Activated T-cell treated with anti-CD3 and anti-CD28 coated beads, Interleukin-2, amount 50 U/mL, for 4 hours (primary cell): ENCODE results near the gene GRIN2D. TPM values are rescaled to one million over a fixed set of nuclear protein-coding genes. Genes with fewer than 3 reads are reported as not detected.
A peak's percentile ranks its signal among the peaks of the same experiment; 100 is the strongest.

Experiments
- ATAC-seq, 2 donors: fragments of 200-7000 bp; cut with Tn5 transposase; one replicate each; pipeline ENCODE4 v1.10.0; 2021
- DNase-seq: peaks from one replicate; pipeline ENCODE4 v3.0.0-alpha.2; 2020
- H3K27me3 Mint-ChIP-seq: one replicate; pipeline ENCODE4 v1.8.0; 2021; ENCODE audit warnings: low read depth, mixed read lengths
- H3K36me3 Mint-ChIP-seq: one replicate; pipeline ENCODE4 v1.8.0; 2022; ENCODE audit warnings: mixed read lengths; ENCODE audit not compliant: insufficient read depth
- H3K4me1 Mint-ChIP-seq: one replicate; pipeline ENCODE4 v1.8.0; 2021; ENCODE audit warnings: low read depth, mixed read lengths
- H3K4me3 Mint-ChIP-seq: one replicate; pipeline ENCODE4 v1.8.0; 2021; ENCODE audit warnings: mild to moderate bottlenecking, moderate library complexity, mixed read lengths
- H3K9me3 Mint-ChIP-seq: one replicate; pipeline ENCODE4 v1.8.0; 2021; ENCODE audit warnings: mixed read lengths
- total RNA-seq, 3 donors: library from RNA; stranded (reverse); gene quantifications; one replicate each; pipeline ENCODE4 v1.2.1, GENCODE V29; 2021

GRIN2D gene
- total RNA-seq, 3 donors from 2014 or later = 0.11 to 0.14 (median 0.13) TPM

DNA sequence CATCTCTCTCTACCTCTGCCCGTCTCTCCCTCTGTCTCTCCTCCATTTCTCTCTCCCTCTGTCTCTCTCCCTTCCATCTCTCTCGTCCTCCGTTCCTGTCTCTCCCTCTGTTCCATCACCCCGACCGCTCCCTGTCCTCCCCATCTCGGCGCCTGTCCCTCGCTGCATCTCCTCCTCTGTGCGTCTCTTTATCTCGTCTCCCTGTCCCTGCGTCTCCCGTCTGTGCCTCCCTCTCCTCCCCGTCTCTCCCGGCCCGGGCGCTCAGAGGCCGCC, 4.6 kb downstream of the GRIN2D start:
- Mint-ChIP-seq H3K36me3 (no peaks in the 10 kb centered on the region), H3K4me1 (peaks cover 38% of the 10 kb centered on the region), H3K9me3 (peaks cover 4% of the 10 kb centered on the region), H3K4me3 (peak overlapping the region; percentile 81), H3K27me3 (peaks cover 30% of the 10 kb centered on the region)
- DNase-seq (no peak), ATAC-seq (no peak)

DNA sequence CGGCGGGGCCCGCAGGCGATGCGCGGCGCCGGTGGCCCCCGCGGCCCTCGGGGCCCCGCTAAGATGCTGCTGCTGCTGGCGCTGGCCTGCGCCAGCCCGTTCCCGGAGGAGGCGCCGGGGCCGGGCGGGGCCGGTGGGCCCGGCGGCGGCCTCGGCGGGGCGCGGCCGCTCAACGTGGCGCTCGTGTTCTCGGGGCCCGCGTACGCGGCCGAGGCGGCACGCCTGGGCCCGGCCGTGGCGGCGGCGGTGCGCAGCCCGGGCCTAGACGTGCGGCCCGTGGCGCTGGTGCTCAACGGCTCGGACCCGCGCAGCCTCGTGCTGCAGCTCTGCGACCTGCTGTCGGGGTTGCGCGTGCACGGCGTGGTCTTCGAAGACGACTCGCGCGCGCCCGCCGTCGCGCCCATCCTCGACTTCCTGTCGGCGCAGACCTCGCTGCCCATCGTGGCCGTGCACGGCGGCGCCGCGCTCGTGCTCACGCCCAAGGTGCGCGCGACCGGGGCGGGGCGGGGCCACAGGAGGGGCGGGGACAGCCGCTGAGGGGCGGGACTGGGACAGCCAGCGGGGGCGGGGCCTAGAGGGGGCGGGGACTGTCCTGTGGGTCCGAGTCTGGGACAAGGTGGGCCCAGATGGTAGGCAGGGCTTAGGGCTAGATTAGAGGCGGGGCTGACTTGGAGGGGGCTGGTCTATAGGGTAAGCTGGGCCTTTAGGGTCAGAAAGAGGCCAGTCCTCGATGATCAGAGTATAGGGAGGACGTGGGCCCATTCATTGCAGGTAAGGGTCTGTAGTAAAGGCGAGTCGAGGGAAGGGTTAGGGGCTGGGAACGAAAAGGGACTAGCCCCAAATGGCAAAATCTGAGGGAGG, 5.1 kb downstream of the GRIN2D start:
- Mint-ChIP-seq H3K36me3 (no peaks in the 10 kb centered on the region), H3K4me1 (peaks cover 41% of the 10 kb centered on the region), H3K4me3 (peak overlapping the region; percentile 54), H3K27me3 (peaks cover 30% of the 10 kb centered on the region), H3K9me3 (peaks cover 4% of the 10 kb centered on the region)
- ATAC-seq = peak; percentile 71 to 72
- DNase-seq = peak; percentile 73

DNA sequence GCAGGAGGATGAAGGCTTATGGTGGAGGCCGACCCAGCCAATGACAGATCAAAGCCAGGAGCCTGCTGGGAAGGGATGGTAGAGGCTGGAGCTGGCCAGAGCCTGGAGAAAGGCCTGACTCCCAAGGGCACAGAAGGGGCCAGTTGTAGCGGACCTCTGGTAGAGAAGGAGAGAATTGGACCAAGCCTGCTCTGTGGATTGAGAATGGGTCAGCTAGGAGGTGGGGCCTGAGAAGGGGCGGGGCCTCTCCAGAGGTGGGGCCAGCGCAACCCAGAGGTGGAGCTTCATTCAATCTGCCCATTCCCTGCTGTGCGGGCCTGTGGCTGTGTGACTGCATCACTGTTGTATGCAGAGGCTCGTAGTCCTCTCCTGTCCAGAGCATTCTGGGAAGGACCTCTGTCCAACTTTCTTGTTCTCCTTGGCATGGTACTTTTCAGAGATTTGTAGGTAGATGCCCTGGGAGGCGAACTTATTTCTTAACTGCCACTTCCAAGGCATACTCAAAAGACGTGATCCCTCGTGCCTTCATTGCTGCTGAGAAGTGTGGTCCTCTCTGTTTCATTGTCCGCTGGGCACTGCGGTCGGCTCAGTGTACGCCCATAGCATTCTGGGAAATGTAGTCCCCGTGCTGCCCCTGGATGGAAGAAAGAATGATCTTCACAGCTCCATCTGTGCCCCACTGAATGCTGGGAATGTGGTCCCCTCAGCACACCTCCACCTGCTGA, 6.7 kb downstream of the GRIN2D start:
- Mint-ChIP-seq H3K9me3 (peaks cover 4% of the 10 kb centered on the region), H3K4me3 (no peak overlapping the region), H3K4me1 (peaks cover 32% of the 10 kb centered on the region), H3K36me3 (no peaks in the 10 kb centered on the region), H3K27me3 (peaks cover 20% of the 10 kb centered on the region)
- peak; percentile 14 to 30 for ATAC-seq
- DNase-seq = no peak

DNA sequence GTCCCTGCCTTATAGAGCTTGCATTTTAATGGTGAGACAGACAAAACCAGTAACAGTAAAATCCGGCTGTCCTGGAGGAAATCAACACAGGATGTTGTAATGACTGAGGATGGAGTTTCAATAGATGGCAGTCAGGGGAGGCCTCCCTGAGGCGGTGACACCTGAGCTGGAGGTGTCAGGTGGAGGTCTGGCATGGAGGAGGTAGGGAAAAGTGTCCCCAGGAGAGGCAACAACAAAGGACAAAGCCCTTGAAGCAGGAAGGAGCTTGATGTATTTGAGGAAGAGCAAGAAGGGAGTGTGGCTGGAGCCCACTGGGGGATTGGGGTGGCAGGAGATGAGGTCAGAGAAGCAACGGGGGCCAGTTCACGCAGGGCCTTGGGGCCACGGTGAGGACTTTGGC, 7.8 kb downstream of the GRIN2D start:
- H3K9me3 Mint-ChIP-seq = peaks cover 4% of the 10 kb centered on the region
- ATAC-seq = no peak
- no peak overlapping the region for H3K4me3 Mint-ChIP-seq
- H3K27me3 Mint-ChIP-seq = peaks cover 12% of the 10 kb centered on the region
- no peaks in the 10 kb centered on the region for H3K36me3 Mint-ChIP-seq
- peaks cover 24% of the 10 kb centered on the region for H3K4me1 Mint-ChIP-seq
- DNase-seq = no peak

DNA sequence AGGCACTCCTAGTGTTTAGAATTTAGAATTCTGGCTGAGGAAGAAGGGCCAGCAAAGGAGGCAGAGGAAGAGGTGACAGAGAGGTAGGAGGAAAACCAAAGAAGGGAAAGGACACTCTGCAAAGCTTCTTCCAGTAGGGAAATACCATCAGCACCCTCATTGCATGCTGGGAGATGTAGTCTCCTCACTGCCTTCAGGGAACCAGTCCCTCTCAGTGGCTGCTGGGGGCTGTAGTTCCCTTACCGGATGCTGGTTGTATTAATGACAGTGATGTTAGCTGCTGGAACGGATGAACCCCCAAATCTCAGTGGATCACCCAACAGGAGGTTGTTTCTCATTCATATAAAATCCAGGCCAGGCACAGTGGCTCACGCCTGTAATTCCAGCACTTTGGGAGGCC, 10.1 kb downstream of the GRIN2D start:
- Mint-ChIP-seq H3K4me1 (peaks cover 14% of the 10 kb centered on the region), H3K27me3 (peaks cover 8% of the 10 kb centered on the region), H3K36me3 (no peaks in the 10 kb centered on the region), H3K9me3 (peaks cover 4% of the 10 kb centered on the region), H3K4me3 (no peak overlapping the region)
- DNase-seq (peak; percentile 24), ATAC-seq (peak; percentile 70 to 73)

DNA sequence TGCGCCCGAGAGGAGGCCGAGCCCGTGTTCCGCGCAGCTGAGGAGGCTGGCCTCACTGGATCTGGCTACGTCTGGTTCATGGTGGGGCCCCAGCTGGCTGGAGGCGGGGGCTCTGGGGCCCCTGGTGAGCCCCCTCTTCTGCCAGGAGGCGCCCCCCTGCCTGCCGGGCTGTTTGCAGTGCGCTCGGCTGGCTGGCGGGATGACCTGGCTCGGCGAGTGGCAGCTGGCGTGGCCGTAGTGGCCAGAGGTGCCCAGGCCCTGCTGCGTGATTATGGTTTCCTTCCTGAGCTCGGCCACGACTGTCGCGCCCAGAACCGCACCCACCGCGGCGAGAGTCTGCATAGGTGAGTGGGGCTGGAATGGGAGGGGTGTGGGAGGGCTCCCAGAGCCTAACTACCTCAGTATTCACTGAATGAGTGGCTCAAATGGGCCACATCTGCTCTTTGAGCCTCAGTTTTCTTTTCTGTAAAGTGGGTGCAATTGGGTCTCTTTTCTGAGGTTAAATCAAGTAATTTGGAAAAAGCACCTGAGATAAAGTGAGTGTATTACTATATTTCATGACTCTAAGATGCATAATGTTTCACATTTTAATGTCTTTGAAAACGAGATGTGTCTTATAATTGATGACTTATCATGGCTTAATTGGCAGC, 11.7 kb downstream of the GRIN2D start:
- H3K36me3 Mint-ChIP-seq = no peaks in the 10 kb centered on the region

DNA sequence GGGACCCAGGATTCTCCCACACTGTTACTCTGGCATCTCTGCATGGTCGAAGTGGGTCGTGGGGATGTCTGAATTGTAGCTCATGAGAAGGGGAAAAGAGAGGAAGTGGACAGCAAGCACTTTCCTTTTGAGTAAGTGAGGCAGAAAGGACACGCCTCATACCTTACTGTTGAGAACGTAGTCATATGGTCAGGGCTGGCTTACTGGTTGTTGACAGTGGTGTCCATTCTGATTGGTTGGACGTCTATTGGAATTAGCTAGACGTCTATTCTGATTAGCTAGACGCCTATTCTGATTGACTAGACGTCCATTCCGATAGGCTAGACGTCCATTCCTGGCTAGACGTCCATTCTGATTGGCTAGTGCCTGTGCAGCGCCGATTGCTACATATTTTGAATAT, 12.4 kb downstream of the GRIN2D start:
- DNase-seq = no peak
- H3K36me3 Mint-ChIP-seq = no peaks in the 10 kb centered on the region
- H3K4me3 Mint-ChIP-seq = no peak overlapping the region
- ATAC-seq = no peak
- H3K9me3 Mint-ChIP-seq = no peaks in the 10 kb centered on the region
- H3K27me3 Mint-ChIP-seq = peaks cover 8% of the 10 kb centered on the region
- peaks cover 9% of the 10 kb centered on the region for H3K4me1 Mint-ChIP-seq

More for the DNA sequence above, 11.7 kb downstream of the GRIN2D start:
- Mint-ChIP-seq H3K4me1 (peaks cover 9% of the 10 kb centered on the region), H3K4me3 (no peak overlapping the region), H3K27me3 (peaks cover 8% of the 10 kb centered on the region), H3K9me3 (no peaks in the 10 kb centered on the region)
- ATAC-seq (no peak), DNase-seq (no peak)

DNA sequence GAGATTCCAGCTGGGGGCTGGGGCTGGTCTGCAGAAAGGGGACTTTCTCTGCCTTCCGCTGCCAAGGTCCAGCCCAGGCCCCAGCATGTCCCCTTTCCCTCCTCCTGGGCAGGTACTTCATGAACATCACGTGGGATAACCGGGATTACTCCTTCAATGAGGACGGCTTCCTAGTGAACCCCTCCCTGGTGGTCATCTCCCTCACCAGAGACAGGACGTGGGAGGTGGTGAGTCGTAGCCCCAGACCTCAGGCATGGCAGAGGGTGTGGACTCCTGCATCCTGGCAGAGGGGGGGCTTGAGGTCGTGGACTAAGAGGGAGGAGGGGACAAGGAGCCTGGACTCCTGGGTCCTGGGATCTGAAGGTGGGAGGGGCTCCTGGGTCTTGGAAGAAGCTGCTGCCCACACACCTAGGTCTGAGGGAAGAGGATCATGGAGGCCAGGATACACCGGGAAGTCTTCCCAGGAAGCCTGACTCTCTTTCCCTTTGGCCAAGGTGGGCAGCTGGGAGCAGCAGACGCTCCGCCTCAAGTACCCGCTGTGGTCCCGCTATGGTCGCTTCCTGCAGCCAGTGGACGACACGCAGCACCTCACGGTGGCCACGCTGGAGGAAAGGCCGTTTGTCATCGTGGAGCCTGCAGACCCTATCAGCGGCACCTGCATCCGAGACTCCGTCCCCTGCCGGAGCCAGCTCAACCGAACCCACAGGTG, 20.6 kb downstream of the GRIN2D start:
- H3K4me3 Mint-ChIP-seq = no peak overlapping the region
- no peaks in the 10 kb centered on the region for H3K9me3 Mint-ChIP-seq
- peaks cover 11% of the 10 kb centered on the region for H3K27me3 Mint-ChIP-seq

DNA sequence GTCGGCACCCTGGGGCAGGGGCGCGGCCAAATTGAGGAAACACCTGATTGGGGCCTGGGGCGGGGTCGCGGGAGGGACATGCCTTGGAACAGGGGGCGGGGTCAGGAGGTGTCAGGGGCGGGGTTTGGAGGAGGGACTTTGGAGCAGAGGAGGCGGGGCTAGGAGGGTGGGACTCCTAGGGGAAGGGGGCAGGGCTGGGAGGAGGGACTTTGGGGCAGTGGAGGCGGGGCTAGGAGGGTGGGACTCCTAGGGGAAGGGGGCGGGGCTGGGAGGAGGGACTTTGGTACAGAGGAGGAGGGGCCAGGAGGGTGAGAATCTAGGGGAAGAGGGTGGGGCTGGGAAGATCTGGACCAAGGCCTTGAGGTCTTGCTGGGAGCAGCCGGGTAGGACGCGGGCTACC, 21.9 kb downstream of the GRIN2D start:
- H3K4me3 Mint-ChIP-seq = no peak overlapping the region
- ATAC-seq = peak; percentile 68 to 69
- H3K9me3 Mint-ChIP-seq = no peaks in the 10 kb centered on the region
- H3K36me3 Mint-ChIP-seq = no peaks in the 10 kb centered on the region
- H3K4me1 Mint-ChIP-seq = peaks cover 16% of the 10 kb centered on the region
- peak; percentile 58 for DNase-seq
- peaks cover 11% of the 10 kb centered on the region for H3K27me3 Mint-ChIP-seq

More for the DNA sequence above, 20.6 kb downstream of the GRIN2D start:
- no peaks in the 10 kb centered on the region for H3K36me3 Mint-ChIP-seq
- peaks cover 14% of the 10 kb centered on the region for H3K4me1 Mint-ChIP-seq
- no peak for DNase-seq
- ATAC-seq = no peak

DNA sequence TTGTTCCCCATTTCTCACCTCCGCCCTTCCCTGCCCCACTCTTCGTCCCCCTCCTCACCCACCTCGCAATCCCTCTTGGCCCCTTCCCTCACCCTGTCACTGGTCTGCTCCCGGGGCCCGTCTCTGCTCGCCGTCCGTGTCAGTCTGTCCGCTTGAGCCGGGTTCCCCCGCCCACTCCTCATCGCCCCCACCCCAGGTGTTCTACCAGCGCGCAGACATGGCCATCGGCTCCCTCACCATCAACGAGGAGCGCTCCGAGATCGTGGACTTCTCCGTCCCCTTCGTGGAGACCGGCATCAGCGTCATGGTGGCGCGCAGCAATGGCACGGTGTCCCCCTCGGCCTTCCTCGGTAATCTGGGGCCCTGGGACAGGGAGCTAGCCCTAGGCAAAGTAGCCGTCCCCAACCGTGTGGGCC, 22.3 kb downstream of the GRIN2D start:
- no peak for DNase-seq
- no peak overlapping the region for H3K4me3 Mint-ChIP-seq

DNA sequence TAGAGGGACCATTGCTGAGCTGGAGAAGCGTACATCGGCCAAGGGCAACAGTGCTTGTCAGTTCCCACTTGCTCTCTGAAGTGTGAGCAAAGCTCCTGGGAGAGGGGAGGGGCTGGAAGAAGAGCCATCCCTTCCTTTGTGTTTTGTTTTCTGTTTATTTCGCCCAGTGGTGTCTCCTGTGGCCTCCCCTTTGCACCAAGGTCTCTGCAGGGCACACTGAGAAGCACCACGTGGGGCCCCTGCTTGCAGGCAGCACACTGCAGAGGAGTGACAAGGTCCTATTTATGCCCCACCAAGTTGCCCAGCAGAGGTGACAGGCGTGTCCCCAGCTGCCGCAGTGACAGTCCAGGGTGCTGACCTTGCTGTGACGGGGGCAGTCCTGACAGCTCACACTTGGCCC, 24.0 kb downstream of the GRIN2D start:
- peaks cover 16% of the 10 kb centered on the region for H3K4me1 Mint-ChIP-seq
- ATAC-seq (no peak), DNase-seq (no peak)
- peaks cover 11% of the 10 kb centered on the region for H3K27me3 Mint-ChIP-seq
- H3K4me3 Mint-ChIP-seq = no peak overlapping the region
- no peaks in the 10 kb centered on the region for H3K9me3 Mint-ChIP-seq
- no peaks in the 10 kb centered on the region for H3K36me3 Mint-ChIP-seq

More for the DNA sequence above, 22.3 kb downstream of the GRIN2D start:
- H3K9me3 Mint-ChIP-seq = no peaks in the 10 kb centered on the region
- H3K4me1 Mint-ChIP-seq = peaks cover 16% of the 10 kb centered on the region
- H3K36me3 Mint-ChIP-seq = no peaks in the 10 kb centered on the region
- H3K27me3 Mint-ChIP-seq = peaks cover 11% of the 10 kb centered on the region
- ATAC-seq = no peak

DNA sequence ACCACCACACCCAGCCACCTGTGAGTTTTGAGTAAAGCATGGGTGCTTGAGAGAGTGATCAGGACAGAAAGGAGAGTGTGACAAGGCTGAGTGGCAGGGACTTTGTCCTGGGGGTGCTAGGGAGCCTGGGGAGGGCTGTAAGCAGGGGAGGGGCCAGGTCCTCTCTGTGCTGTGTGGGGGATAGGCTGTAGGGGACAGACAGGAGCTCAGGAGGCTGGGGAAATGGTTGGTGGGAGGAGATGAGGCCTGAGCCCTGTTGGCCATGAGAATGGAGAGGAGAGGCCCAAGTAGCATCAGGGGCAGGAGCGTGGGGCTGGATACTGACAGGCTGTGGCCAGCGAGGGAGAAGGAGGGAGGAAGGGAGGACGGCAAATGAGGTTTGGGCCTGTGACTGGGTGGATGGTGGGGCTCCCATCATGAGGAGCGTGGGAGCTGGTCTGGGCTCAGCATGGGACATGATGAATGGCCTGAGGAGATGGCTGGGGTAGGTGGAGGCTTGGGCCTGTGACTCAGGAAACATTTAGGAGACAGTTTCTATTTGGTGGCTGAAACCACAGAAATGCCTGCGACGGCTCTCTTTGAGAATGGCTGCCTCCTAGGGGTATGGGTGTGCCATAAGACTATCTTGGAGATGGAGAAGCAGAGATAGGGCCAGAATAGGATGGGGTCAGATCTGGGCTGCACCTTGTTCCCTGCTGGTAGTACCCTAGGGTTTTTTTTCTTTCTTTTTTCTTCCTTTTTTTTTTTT, 25.0 kb downstream of the GRIN2D start:
- peak overlapping the region; percentile 59 for H3K4me3 Mint-ChIP-seq
- ATAC-seq (no peak), DNase-seq (no peak)
- peaks cover 16% of the 10 kb centered on the region for H3K4me1 Mint-ChIP-seq
- no peaks in the 10 kb centered on the region for H3K9me3 Mint-ChIP-seq
- peaks cover 11% of the 10 kb centered on the region for H3K27me3 Mint-ChIP-seq
- no peaks in the 10 kb centered on the region for H3K36me3 Mint-ChIP-seq

DNA sequence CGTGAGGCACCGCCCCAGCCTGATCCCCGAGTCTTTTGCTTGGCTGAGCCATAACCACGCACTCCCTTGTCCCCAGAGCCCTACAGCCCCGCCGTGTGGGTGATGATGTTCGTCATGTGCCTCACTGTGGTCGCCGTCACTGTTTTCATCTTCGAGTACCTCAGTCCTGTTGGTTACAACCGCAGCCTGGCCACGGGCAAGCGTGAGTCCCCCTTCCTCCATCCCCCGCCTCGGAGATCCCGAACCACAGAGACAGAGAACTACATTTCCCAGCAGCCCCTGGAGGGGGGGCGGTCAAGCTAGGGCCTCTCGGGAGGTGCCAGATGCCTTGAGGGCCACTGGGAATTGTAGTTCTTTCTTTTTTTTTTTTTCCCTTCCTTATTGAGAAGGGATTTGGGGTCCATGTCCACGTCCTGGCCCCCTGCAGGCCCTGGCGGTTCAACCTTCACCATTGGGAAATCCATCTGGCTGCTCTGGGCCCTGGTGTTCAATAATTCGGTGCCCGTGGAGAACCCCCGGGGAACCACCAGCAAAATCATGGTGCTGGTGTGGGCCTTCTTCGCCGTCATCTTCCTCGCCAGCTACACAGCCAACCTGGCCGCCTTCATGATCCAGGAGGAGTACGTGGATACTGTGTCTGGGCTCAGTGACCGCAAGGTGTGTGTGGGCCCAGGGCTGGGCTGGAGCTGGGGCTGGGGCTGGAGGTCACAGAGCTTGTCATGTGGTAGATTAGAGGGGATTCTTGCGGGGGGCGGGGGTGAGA, 25.9 kb downstream of the GRIN2D start:
- H3K27me3 Mint-ChIP-seq = peaks cover 11% of the 10 kb centered on the region
- peak; percentile 60 for DNase-seq
- no peaks in the 10 kb centered on the region for H3K36me3 Mint-ChIP-seq

More for the DNA sequence above, 25.9 kb downstream of the GRIN2D start:
- Mint-ChIP-seq H3K9me3 (no peaks in the 10 kb centered on the region), H3K4me1 (peaks cover 16% of the 10 kb centered on the region), H3K4me3 (peak overlapping the region; percentile 59)
- ATAC-seq = peak; percentile 81 to 85
